HG02938 (cell line): ENCODE data around the gene OR52W1.
"Not testable (repeated sequence)": the region's sequence is repeated elsewhere in the genome, so short reads cannot be mapped to it uniquely, and the experiment has no call there.

Source experiments
- ATAC-seq: cut with Tn5 transposase; IDR thresholded peaks from one replicate; pipeline ENCODE4 v1.9.1; 2021; ENCODE audit warnings: mild to moderate bottlenecking, moderate library complexity; ENCODE audit not compliant: unreplicated experiment

The OR52W1 gene

GRCh38 chr11:6216501-6216900 is 17.5 kb downstream of the OR52W1 start:
- no peak for ATAC-seq

- ATAC-seq: no peak
Measured at GRCh38 chr11:6217722-6218121, 18.7 kb downstream of the OR52W1 start.

- no peak for ATAC-seq
Measured at GRCh38 chr11:6219359-6219758, 20.3 kb downstream of the OR52W1 start.

GRCh38 chr11:6223854-6224253 is 24.8 kb downstream of the OR52W1 start:
- no peak for ATAC-seq

GRCh38 chr11:6224421-6224820 is 25.4 kb downstream of the OR52W1 start:
- no peak for ATAC-seq

GRCh38 chr11:6225024-6225423 is 26.0 kb downstream of the OR52W1 start:
- ATAC-seq: no peak

- ATAC-seq: no peak
Measured at GRCh38 chr11:6225896-6226295, 26.9 kb downstream of the OR52W1 start.

- ATAC-seq: no peak
Measured at GRCh38 chr11:6228520-6228919, 29.5 kb downstream of the OR52W1 start.

GRCh38 chr11:6229911-6230310 is 30.9 kb downstream of the OR52W1 start:
- ATAC-seq: no peak

GRCh38 chr11:6232899-6233298 is 33.9 kb downstream of the OR52W1 start:
- ATAC-seq: no peak

GRCh38 chr11:6233984-6234386 is 35.0 kb downstream of the OR52W1 start:
- ATAC-seq: peak; percentile 0

GRCh38 chr11:6234387-6235107 is 35.5 kb downstream of the OR52W1 start, which contains the start of gene FHIP1B:
Gene FHIP1B, minus strand, starts transcription at chr11:6234636. Its CDS starts 10,120 bp downstream, at chr11:6224516.
- peak; percentile 93 for ATAC-seq

GRCh38 chr11:6237266-6237665 is 38.2 kb downstream of the OR52W1 start:
- ATAC-seq: no peak

- no peak for ATAC-seq
Measured at GRCh38 chr11:6237761-6238302, 38.8 kb downstream of the OR52W1 start.

- no peak for ATAC-seq
Measured at GRCh38 chr11:6238902-6239301, 39.9 kb downstream of the OR52W1 start, which contains the start of gene CNGA4. Gene CNGA4, plus strand, starts transcription at chr11:6239089. Its CDS starts 118 bp downstream, at chr11:6239207.

GRCh38 chr11:6240139-6240538 is 41.1 kb downstream of the OR52W1 start:
- ATAC-seq: no peak

GRCh38 chr11:6240781-6241180 is 41.8 kb downstream of the OR52W1 start:
- ATAC-seq: no peak

GRCh38 chr11:6241316-6241715 is 42.3 kb downstream of the OR52W1 start:
- no peak for ATAC-seq

GRCh38 chr11:6245536-6245935 is 46.5 kb downstream of the OR52W1 start:
- no peak for ATAC-seq

- no peak for ATAC-seq
Measured at GRCh38 chr11:6248248-6248647, 49.2 kb downstream of the OR52W1 start.

GRCh38 chr11:6248897-6249296 is 49.9 kb downstream of the OR52W1 start:
- not testable (repeated sequence) for ATAC-seq
